H9 (cell line): ENCODE results near the gene RGS3. TPM values are rescaled to one million over a fixed set of nuclear protein-coding genes. Genes with fewer than 3 reads are reported as not detected.

ENCODE experiments used
- DNase-seq: peaks from one replicate; pipeline ENCODE4 v3.0.0-alpha.2; 2017
- H2AFZ ChIP-seq: one replicate; pipeline ENCODE4 v1.6.1; 2013; ENCODE audit warnings: mild to moderate bottlenecking, low read length, control low read depth, moderate library complexity
- H2AK5ac ChIP-seq: 2 replicates; pipeline ENCODE4 v1.6.1; 2013; ENCODE audit warnings: low read length, control low read depth, mixed read lengths; ENCODE audit not compliant: insufficient read length
- H2BK120ac ChIP-seq: one replicate; pipeline ENCODE4 v1.6.1; 2013; ENCODE audit warnings: low read depth, mild to moderate bottlenecking, low read length, control low read depth, inconsistent platforms; ENCODE audit not compliant: poor library complexity, severe bottlenecking
- H2BK12ac ChIP-seq: 2 replicates; pipeline ENCODE4 v1.6.1; 2013; ENCODE audit warnings: low read length, control low read depth, mixed read lengths, low read depth; ENCODE audit not compliant: insufficient read length
- H2BK15ac ChIP-seq: 2 replicates; pipeline ENCODE4 v1.6.1; 2013; ENCODE audit warnings: low read depth, low read length, control low read depth
- H2BK20ac ChIP-seq: one replicate; pipeline ENCODE4 v1.6.1; 2013; ENCODE audit warnings: low read depth, mild to moderate bottlenecking, low read length, control low read depth, inconsistent platforms; ENCODE audit not compliant: poor library complexity, severe bottlenecking
- H2BK5ac ChIP-seq: 2 replicates; pipeline ENCODE4 v1.6.1; 2013; ENCODE audit warnings: low read length, control low read depth, mixed read lengths; ENCODE audit not compliant: insufficient read length
- H3K14ac ChIP-seq: 2 replicates; pipeline ENCODE4 v1.6.1; 2013; ENCODE audit warnings: low read length, control low read depth; ENCODE audit not compliant: insufficient read depth
- H3K18ac ChIP-seq: 2 replicates; pipeline ENCODE4 v1.6.1; 2013; ENCODE audit warnings: low read depth, mild to moderate bottlenecking, mixed read lengths, low read length, control low read depth; ENCODE audit not compliant: insufficient read length
- H3K23ac ChIP-seq: 2 replicates; pipeline ENCODE4 v1.6.1; 2013; ENCODE audit warnings: low read length, control low read depth, mixed read lengths, low read depth; ENCODE audit not compliant: insufficient read length
- H3K23me2 ChIP-seq: 2 replicates; pipeline ENCODE4 v1.6.1; 2013; ENCODE audit warnings: low read depth, mild to moderate bottlenecking, mixed read lengths, low read length, control low read depth; ENCODE audit not compliant: insufficient read length, poor library complexity, severe bottlenecking
- H3K27ac ChIP-seq: 2 replicates; pipeline ENCODE4 v1.5.1; 2013; ENCODE audit warnings: low read length, control low read depth, mixed read lengths, low read depth; ENCODE audit not compliant: insufficient read length
- H3K27me3 ChIP-seq: 2 replicates; pipeline ENCODE4 v1.6.1; 2013; ENCODE audit warnings: low read length, control low read depth, inconsistent platforms; ENCODE audit not compliant: insufficient read depth
- H3K4ac ChIP-seq: 2 replicates; pipeline ENCODE4 v1.6.1; 2013; ENCODE audit warnings: low read depth, mild to moderate bottlenecking, control low read depth, inconsistent platforms, low read length, moderate library complexity
- H3K4me1 ChIP-seq: 2 replicates; pipeline ENCODE4 v1.6.1; 2013; ENCODE audit warnings: low read length, control low read depth, inconsistent platforms; ENCODE audit not compliant: insufficient read depth
- H3K4me2 ChIP-seq: 2 replicates; pipeline ENCODE4 v1.6.1; 2013; ENCODE audit warnings: low read length, control low read depth, mixed read lengths; ENCODE audit not compliant: insufficient read length, insufficient read depth
- H3K56ac ChIP-seq: 2 replicates; pipeline ENCODE4 v1.6.1; 2013; ENCODE audit warnings: low read depth, mild to moderate bottlenecking, mixed read lengths, low read length, control low read depth; ENCODE audit not compliant: insufficient read length
- H3K79me1 ChIP-seq: 2 replicates; pipeline ENCODE4 v1.6.1; 2013; ENCODE audit warnings: low read depth, mild to moderate bottlenecking, moderate library complexity, low read length, control low read depth, inconsistent platforms; ENCODE audit not compliant: insufficient read depth, poor library complexity, severe bottlenecking
- H3K79me2 ChIP-seq: 2 replicates; pipeline ENCODE4 v1.6.1; 2013; ENCODE audit warnings: low read length, control low read depth, inconsistent platforms; ENCODE audit not compliant: insufficient read depth
- H3K9ac ChIP-seq: 2 replicates; pipeline ENCODE4 v1.6.1; 2013; ENCODE audit warnings: low read length, control low read depth, mixed read lengths; ENCODE audit not compliant: insufficient read length; ENCODE audit errors: extremely low read depth
- H3K9me3 ChIP-seq: one replicate; pipeline ENCODE4 v1.6.1; 2013; ENCODE audit warnings: low read depth, low read length, inconsistent platforms; ENCODE audit not compliant: control insufficient read depth
- H3T11ph ChIP-seq: one replicate; pipeline ENCODE4 v1.6.1; 2013; ENCODE audit warnings: mild to moderate bottlenecking, low read length, control low read depth, inconsistent platforms
- H4K20me1 ChIP-seq: one replicate; pipeline ENCODE4 v1.6.1; 2013; ENCODE audit not compliant: control insufficient read depth, insufficient read length, insufficient read depth
- H4K5ac ChIP-seq: 2 replicates; pipeline ENCODE4 v1.6.1; 2013; ENCODE audit warnings: low read depth, mild to moderate bottlenecking, mixed read lengths, low read length, control low read depth; ENCODE audit not compliant: insufficient read length
- H4K8ac ChIP-seq: replicated peaks from 2 replicates; pipeline ENCODE4 v1.6.1; 2013; ENCODE audit warnings: low read length, control low read depth, mixed read lengths, low read depth; ENCODE audit not compliant: insufficient read length
- H4K91ac ChIP-seq: 2 replicates; pipeline ENCODE4 v1.6.1; 2013; ENCODE audit warnings: low read depth, mild to moderate bottlenecking, moderate library complexity, mixed read lengths, low read length, control low read depth; ENCODE audit not compliant: insufficient read length
- H3K27ac Mint-ChIP-seq, 3 experiments: 2 replicates in 2 of 3; 3 replicates in 1 of 3; pipeline ENCODE4 v1.8.0; 2020 to 2021; ENCODE audit warnings: mixed read lengths in 3 of 3, mild to moderate bottlenecking in 1 of 3, moderate library complexity in 1 of 3
- H3K27me3 Mint-ChIP-seq: 2 replicates; pipeline ENCODE4 v1.8.0; 2021; ENCODE audit warnings: low read depth, mild to moderate bottlenecking, moderate library complexity, mixed read lengths
- H3K36me3 Mint-ChIP-seq, 3 experiments: 2 replicates in 2 of 3; 3 replicates in 1 of 3; pipeline ENCODE4 v1.8.0; 2020 to 2021; ENCODE audit warnings: low read depth in 3 of 3, mixed read lengths in 3 of 3; ENCODE audit not compliant: insufficient read depth in 1 of 3
- H3K4me1 Mint-ChIP-seq, 2 experiments: 2 replicates each; pipeline ENCODE4 v1.8.0; 2020; ENCODE audit warnings: mixed read lengths in 2 of 2
- H3K4me3 Mint-ChIP-seq, 2 experiments: 2 replicates in 1 of 2; 3 replicates in 1 of 2; pipeline ENCODE4 v1.8.0; 2020 to 2021; ENCODE audit warnings: mild to moderate bottlenecking in 2 of 2, mixed read lengths in 2 of 2, moderate library complexity in 1 of 2
- H3K9me3 Mint-ChIP-seq, 2 experiments: 2 replicates in 1 of 2; 3 replicates in 1 of 2; pipeline ENCODE4 v1.8.0; 2020; ENCODE audit warnings: mild to moderate bottlenecking in 2 of 2, mixed read lengths in 2 of 2, moderate library complexity in 1 of 2
- WGBS: extraction: QIAGEN DNeasy Blood & Tissue Kit; methylation state at CpG from one replicate; pipeline ENCODE4 v1.1.7; 2013; ENCODE audit warnings: missing lambda C conversion rate, low lambda C conversion rate, mixed read lengths; ENCODE audit not compliant: insufficient read length; ENCODE audit errors: extremely low coverage; 5-methylcytosine and 5-hydroxymethylcytosine counted together
- total RNA-seq: library from RNA; stranded (reverse); gene quantifications from 2 replicates; pipeline ENCODE4 v1.2.1, GENCODE V29; 2021
- TF ChIP-seq, protein P1 (sequence below): fragments of 200-600 bp; sonication (generic); conservative IDR thresholded peaks from 3 replicates; pipeline ENCODE4 v1.8.0; 2021; ENCODE audit warnings: antibody characterized with exemption, mild to moderate bottlenecking

RGS3 gene
- total RNA-seq, 1 experiment from 2014 or later: 13.9 TPM

DNA sequence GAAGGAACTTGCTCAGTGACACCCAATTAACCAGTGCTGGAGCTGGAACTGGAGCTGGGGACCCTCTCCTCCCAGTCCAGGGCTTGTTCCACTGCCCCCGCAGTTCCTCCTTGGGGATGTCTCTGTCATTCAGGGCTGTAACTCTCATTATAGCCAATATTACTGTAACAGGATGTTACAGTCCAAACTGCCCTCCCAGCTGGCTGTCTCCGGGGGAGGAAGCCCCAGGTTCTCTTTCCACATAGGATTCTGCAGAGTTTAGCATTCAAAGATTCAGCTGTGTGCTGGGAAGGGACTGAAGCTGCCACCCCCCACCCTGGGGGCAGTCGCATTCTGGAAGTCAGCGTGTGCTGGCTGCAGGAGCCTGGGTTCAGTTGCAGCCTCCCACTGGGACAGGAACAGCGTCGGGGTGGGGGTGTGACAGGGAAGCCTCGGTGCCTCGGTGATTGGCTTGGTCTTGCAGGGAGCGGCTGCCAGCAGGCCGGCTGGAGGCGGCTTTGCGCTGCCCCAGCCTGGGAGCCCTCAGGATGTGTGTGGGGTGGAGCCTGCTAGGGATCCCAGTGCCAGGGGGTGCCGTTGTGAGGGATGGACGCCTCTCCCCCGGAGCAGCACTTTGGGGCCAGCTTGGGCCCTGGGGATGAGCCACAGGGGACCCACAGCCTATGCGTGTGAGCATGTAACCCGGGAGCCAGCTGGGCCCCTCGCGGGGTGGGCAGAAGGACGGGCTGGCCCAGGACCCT, 101.1 kb downstream of the RGS3 start:
- H3K4me1 Mint-ChIP-seq: peaks cover 18 to 23% of the 10 kb centered on the region in 2 experiments
- Histone ChIP-seq H4K91ac (no peak overlapping the region), H2BK20ac (no peak overlapping the region), H3K4me1 (peaks cover 2% of the 10 kb centered on the region; the same call in 1 of the 2 replicates), H4K20me1 (no peaks in the 10 kb centered on the region), H3K18ac (no peak overlapping the region), H2BK5ac (no peak overlapping the region), H3T11ph (no peak overlapping the region), H2AK5ac (no peak overlapping the region), H3K27me3 (no peaks in the 10 kb centered on the region; the same call in 1 of the 2 replicates), H4K5ac (no peak overlapping the region), H3K9ac (no peak overlapping the region), H3K9me3 (no peaks in the 10 kb centered on the region), H3K4me2 (peak overlapping the region; percentile 37), H4K8ac (no peak overlapping the region), H3K27ac (no peak overlapping the region), H2AFZ (no peak overlapping the region), H2BK12ac (no peak overlapping the region), H3K4ac (no peak overlapping the region), H2BK120ac (no peak overlapping the region), H3K23ac (no peak overlapping the region), H2BK15ac (no peak overlapping the region), H3K14ac (no peak overlapping the region; the same call in 1 of the 2 replicates), H3K23me2 (no peaks in the 10 kb centered on the region), H3K79me1 (no peaks in the 10 kb centered on the region), H3K56ac (no peak overlapping the region), H3K79me2 (no peaks in the 10 kb centered on the region)
- peak; percentile 76 for DNase-seq
- peak overlapping the region; percentile 61 to 87 for H3K4me3 Mint-ChIP-seq
- H3K27me3 Mint-ChIP-seq: peaks cover 2% of the 10 kb centered on the region; the same call in 1 of the 2 replicates
- TF ChIP-seq, protein P1, sequence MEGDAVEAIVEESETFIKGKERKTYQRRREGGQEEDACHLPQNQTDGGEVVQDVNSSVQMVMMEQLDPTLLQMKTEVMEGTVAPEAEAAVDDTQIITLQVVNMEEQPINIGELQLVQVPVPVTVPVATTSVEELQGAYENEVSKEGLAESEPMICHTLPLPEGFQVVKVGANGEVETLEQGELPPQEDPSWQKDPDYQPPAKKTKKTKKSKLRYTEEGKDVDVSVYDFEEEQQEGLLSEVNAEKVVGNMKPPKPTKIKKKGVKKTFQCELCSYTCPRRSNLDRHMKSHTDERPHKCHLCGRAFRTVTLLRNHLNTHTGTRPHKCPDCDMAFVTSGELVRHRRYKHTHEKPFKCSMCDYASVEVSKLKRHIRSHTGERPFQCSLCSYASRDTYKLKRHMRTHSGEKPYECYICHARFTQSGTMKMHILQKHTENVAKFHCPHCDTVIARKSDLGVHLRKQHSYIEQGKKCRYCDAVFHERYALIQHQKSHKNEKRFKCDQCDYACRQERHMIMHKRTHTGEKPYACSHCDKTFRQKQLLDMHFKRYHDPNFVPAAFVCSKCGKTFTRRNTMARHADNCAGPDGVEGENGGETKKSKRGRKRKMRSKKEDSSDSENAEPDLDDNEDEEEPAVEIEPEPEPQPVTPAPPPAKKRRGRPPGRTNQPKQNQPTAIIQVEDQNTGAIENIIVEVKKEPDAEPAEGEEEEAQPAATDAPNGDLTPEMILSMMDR: no peak
- no peaks in the 10 kb centered on the region for H3K36me3 Mint-ChIP-seq
- no CpG with 5 or more reads among the region's 20 CpGs for WGBS
- peak overlapping the region; percentile 58 to 84 (median 62); a peak in 3 of 7 replicates for H3K27ac Mint-ChIP-seq
- H3K9me3 Mint-ChIP-seq: no peaks in the 10 kb centered on the region
